Breast epithelium (tissue), 3 donors: ENCODE measurements around the gene IL17F.

Experiments used
- CTCF ChIP-seq, 3 donors: fragments of 450-650 bp; IDR thresholded peaks; one replicate each; pipeline ENCODE4 v1.5.1; 2016 to 2017; ENCODE audit warnings: antibody characterized with exemption in 3 of 3, mild to moderate bottlenecking in 3 of 3, moderate library complexity in 3 of 3
- POLR2A ChIP-seq: fragments of 450-650 bp; IDR thresholded peaks from one replicate; pipeline ENCODE4 v1.6.1; 2016; ENCODE audit warnings: antibody characterized with exemption, mild to moderate bottlenecking, moderate library complexity
- POLR2AphosphoS5 ChIP-seq, 3 donors: sonication (generic); formaldehyde crosslinking; IDR thresholded peaks; one replicate each; pipeline ENCODE4 v1.6.1; 2017; ENCODE audit warnings: antibody characterized with exemption in 3 of 3

DNA sequence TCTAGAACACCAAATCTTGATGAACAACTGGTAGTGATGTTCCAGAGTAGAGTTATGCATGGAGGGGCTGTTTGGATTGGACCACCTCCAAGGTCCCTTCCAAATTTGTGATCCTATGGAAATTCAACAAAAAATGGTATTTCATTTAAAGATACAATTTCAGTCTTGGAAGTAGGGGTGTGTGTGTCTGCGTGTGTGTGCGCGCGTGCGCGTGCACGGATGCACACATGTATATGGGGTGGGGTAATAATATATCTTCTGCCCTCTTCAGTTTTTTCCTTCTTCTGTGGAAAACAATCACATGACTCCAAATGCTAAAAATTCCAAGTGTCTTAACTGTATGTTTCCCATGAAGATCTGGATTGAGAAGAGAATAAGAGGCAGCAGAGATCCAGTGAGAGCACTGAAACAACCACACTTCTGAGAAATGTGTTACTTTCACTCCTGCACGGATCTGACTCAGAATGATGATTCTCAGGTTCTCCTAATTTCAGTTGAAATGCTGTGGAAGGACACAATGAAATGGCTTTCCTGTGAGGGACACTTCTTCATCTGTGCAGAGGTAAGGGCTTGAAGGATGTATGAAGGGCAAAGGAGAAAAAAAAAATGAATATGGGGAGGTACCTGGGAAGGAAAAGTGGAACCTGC lies 10.6 kb upstream of the IL17F start:
- no peak for TF ChIP-seq CTCF (IDR thresholded peaks at IDR 0.05)
- no peak for TF ChIP-seq POLR2A
- no peak for TF ChIP-seq POLR2AphosphoS5 (IDR thresholded peaks at IDR 0.05)
